Liver (tissue), 9 donors: ENCODE measurements around the gene CTXN1. TPM values are rescaled to one million over a fixed set of nuclear protein-coding genes. Genes with fewer than 3 reads are reported as not detected.

Experiments
- DNase-seq: peaks from one replicate; pipeline ENCODE4 v3.0.0-alpha.2; 2017; ENCODE audit warnings: low spot score
- H3K27ac ChIP-seq, 2 donors: one replicate each; pipeline ENCODE4 v1.7.0; 2013; ENCODE audit warnings: inconsistent platforms in 2 of 2, low read length in 2 of 2, control low read depth in 1 of 2, low read depth in 1 of 2, mild to moderate bottlenecking in 1 of 2
- H3K27me3 ChIP-seq, 4 donors: one replicate each; pipeline versions ENCODE4 v1.6.1 to v1.7.0; 2013; ENCODE audit warnings: low read length in 3 of 4, inconsistent platforms in 1 of 4, mild to moderate bottlenecking in 1 of 4, moderate library complexity in 1 of 4; ENCODE audit not compliant: control insufficient read depth in 4 of 4, insufficient read depth in 4 of 4
- H3K36me3 ChIP-seq, 4 donors: one replicate each; pipeline versions ENCODE4 v1.6.1 to v1.7.0; 2013; ENCODE audit warnings: low read length in 3 of 4, mild to moderate bottlenecking in 3 of 4, low read depth in 1 of 4, moderate library complexity in 1 of 4; ENCODE audit not compliant: control insufficient read depth in 4 of 4, insufficient read depth in 3 of 4
- H3K4me1 ChIP-seq, 4 donors: one replicate each; pipeline versions ENCODE4 v1.6.1 to v1.7.0; 2013; ENCODE audit warnings: low read length in 3 of 4, mild to moderate bottlenecking in 3 of 4, moderate library complexity in 1 of 4; ENCODE audit not compliant: control insufficient read depth in 4 of 4, insufficient read depth in 4 of 4
- H3K4me3 ChIP-seq, 3 donors: one replicate each; pipeline versions ENCODE4 v1.6.1 to v1.7.0; 2013; ENCODE audit warnings: low read length in 3 of 3, control low read depth in 1 of 3, low read depth in 1 of 3, mild to moderate bottlenecking in 1 of 3
- H3K9ac ChIP-seq, 2 donors: one replicate each; pipeline ENCODE4 v1.7.0; 2013; ENCODE audit warnings: low read length in 2 of 2, mild to moderate bottlenecking in 2 of 2, moderate library complexity in 2 of 2, control low read depth in 1 of 2, low read depth in 1 of 2
- H3K9me3 ChIP-seq, 4 donors: one replicate each; pipeline versions ENCODE4 v1.6.1 to v1.7.0; 2013; ENCODE audit warnings: low read length in 3 of 4; ENCODE audit not compliant: control insufficient read depth in 4 of 4
- EGR1 ChIP-seq, 2 donors: IDR thresholded peaks; 2 replicates each; pipeline ENCODE4 v1.6.1; 2016 to 2018; ENCODE audit warnings: antibody characterized with exemption in 2 of 2, low read depth in 2 of 2
- FOXA1 ChIP-seq: IDR thresholded peaks from 2 replicates; pipeline ENCODE4 v1.6.1; 2016; ENCODE audit warnings: antibody characterized with exemption
- FOXA2 ChIP-seq: IDR thresholded peaks from 2 replicates; pipeline ENCODE4 v1.6.1; 2016; ENCODE audit warnings: antibody characterized with exemption
- GABPA ChIP-seq, 2 donors: IDR thresholded peaks in 1 of 2; conservative IDR thresholded peaks in 1 of 2; 2 replicates each; pipeline ENCODE4 v1.6.1; 2016; ENCODE audit warnings: antibody characterized with exemption in 2 of 2, mild to moderate bottlenecking in 1 of 2, moderate library complexity in 1 of 2
- HNF4A ChIP-seq, 2 donors: conservative IDR thresholded peaks; 2 replicates each; pipeline ENCODE4 v1.6.1; 2016; ENCODE audit warnings: antibody characterized with exemption in 2 of 2, mild to moderate bottlenecking in 2 of 2
- HNF4G ChIP-seq: IDR thresholded peaks from 2 replicates; pipeline ENCODE4 v1.6.1; 2016; ENCODE audit warnings: antibody characterized with exemption
- JUND ChIP-seq, 2 donors: IDR thresholded peaks; 2 replicates each; pipeline ENCODE4 v1.6.1; 2016; ENCODE audit warnings: antibody characterized with exemption in 2 of 2
- NR2F2 ChIP-seq: IDR thresholded peaks from 2 replicates; pipeline ENCODE4 v1.6.1; 2016; ENCODE audit warnings: antibody characterized with exemption
- RAD21 ChIP-seq, 2 donors: IDR thresholded peaks; 2 replicates each; pipeline ENCODE4 v1.6.1; 2016; ENCODE audit warnings: antibody characterized with exemption in 2 of 2, mild to moderate bottlenecking in 2 of 2
- RXRA ChIP-seq, 2 donors: IDR thresholded peaks; 2 replicates each; pipeline ENCODE4 v1.6.1; 2017 to 2018; ENCODE audit warnings: antibody characterized with exemption in 2 of 2, mild to moderate bottlenecking in 1 of 2
- SP1 ChIP-seq: IDR thresholded peaks from 2 replicates; pipeline ENCODE4 v1.6.1; 2018; ENCODE audit warnings: antibody characterized with exemption, mild to moderate bottlenecking
- TAF1 ChIP-seq: conservative IDR thresholded peaks from 2 replicates; pipeline ENCODE4 v1.6.1; 2016; ENCODE audit warnings: antibody characterized with exemption, mild to moderate bottlenecking
- YY1 ChIP-seq: IDR thresholded peaks from 2 replicates; pipeline ENCODE4 v1.6.1; 2016; ENCODE audit warnings: antibody characterized with exemption, mild to moderate bottlenecking
- WGBS: extraction: QIAGEN DNeasy Blood & Tissue Kit; methylation state at CpG from one replicate; pipeline ENCODE4 v1.1.7; 2013; 5-methylcytosine and 5-hydroxymethylcytosine counted together
- polyA plus RNA-seq, 2 donors: library from polyadenylated mRNA; stranded (reverse) in 1 of 2; unstranded in 1 of 2; fragments of 200-250 nt in 1 of 2; fragments of >200 nt in 1 of 2; fragmentation: Nextera tagmentation in 1 of 2; extraction: Ambion mirVana in 1 of 2; gene quantifications; one replicate each; pipeline versions ENCODE4 v1.2.1 to v1.2.3, GENCODE V29; 2013 to 2015
- total RNA-seq, 2 donors: library from RNA; depleted of rRNA; stranded (reverse); fragments of >200 nt; gene quantifications; one replicate each; pipeline ENCODE4 v1.2.3, GENCODE V29; 2014
- TF ChIP-seq, protein P1 (sequence below): IDR thresholded peaks from 2 replicates; pipeline ENCODE4 v1.6.1; 2016; ENCODE audit warnings: antibody characterized with exemption, mild to moderate bottlenecking
- TF ChIP-seq, protein P2 (sequence below): IDR thresholded peaks from 2 replicates; pipeline ENCODE4 v1.6.1; 2016; ENCODE audit warnings: antibody characterized with exemption
- TF ChIP-seq, protein P3 (sequence below): fragments of 150-350 bp; IDR thresholded peaks from 2 replicates; pipeline ENCODE4 v1.5.1; 2017; ENCODE audit warnings: improper control_type of control experiment, low read depth, low read length; ENCODE audit not compliant: missing input control
- TF ChIP-seq, protein P4 (sequence below): IDR thresholded peaks from 2 replicates; pipeline ENCODE4 v1.6.1; 2016; ENCODE audit warnings: antibody characterized with exemption
- TF ChIP-seq, protein P5 (sequence below): IDR thresholded peaks from 2 replicates; pipeline ENCODE4 v1.6.1; 2016; ENCODE audit warnings: antibody characterized with exemption
- donor health status: healthy.
- donor health status: healthy.
- donor health status: healthy.
- donor health status: healthy.
- donor health status: healthy.

The CTXN1 gene
- total and polyA plus RNA-seq, 4 donors: 0.07 to 0.14 (median 0.08) TPM; not detected in 1

DNA sequence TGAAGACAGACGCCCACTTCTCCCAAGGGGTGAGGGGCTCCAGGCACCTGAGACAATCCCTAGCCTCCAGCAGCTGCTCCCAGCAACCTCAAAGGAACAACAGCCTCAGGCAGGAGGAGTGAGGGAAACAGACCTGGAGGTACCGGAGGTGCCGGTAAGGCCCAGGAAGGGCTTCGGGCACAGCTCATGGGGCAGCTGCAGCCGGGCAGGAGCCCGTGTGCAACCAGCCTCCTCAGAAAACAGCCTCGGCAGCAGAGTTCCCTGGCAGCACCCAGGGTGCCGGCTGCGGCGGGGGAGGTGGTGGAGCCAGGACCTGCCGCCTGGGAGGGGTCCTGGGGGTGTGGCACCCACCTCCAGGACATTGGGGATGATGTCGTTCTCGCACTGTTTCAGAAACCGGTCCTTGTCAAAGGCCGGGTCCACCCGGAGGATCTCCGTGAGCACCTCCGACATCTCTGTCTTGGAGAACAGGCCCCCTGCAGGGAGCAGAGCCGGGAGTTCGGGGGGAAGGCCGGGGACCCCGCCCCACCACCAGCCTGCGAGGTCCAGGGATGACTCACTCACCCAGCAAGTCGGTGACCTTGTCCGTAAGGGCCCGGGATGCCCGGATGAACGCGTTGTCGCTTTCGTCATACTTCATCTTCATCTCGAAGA lies 6.5 kb upstream of the CTXN1 start:
- Histone ChIP-seq H3K4me1 (peaks cover 0 to 4% (median 1%) of the 10 kb centered on the region in 4 donors), H3K27ac (no peak overlapping the region), H3K36me3 (peaks cover 13 to 46% (median 30%) of the 10 kb centered on the region in 4 donors), H3K9ac (no peak overlapping the region), H3K4me3 (no peak overlapping the region), H3K9me3 (no peaks in the 10 kb centered on the region), H3K27me3 (no peaks in the 10 kb centered on the region)
- DNase-seq: no peak
- 95% methylated on average over 32 of the region's 32 CpGs for WGBS
- TF ChIP-seq, protein P1, sequence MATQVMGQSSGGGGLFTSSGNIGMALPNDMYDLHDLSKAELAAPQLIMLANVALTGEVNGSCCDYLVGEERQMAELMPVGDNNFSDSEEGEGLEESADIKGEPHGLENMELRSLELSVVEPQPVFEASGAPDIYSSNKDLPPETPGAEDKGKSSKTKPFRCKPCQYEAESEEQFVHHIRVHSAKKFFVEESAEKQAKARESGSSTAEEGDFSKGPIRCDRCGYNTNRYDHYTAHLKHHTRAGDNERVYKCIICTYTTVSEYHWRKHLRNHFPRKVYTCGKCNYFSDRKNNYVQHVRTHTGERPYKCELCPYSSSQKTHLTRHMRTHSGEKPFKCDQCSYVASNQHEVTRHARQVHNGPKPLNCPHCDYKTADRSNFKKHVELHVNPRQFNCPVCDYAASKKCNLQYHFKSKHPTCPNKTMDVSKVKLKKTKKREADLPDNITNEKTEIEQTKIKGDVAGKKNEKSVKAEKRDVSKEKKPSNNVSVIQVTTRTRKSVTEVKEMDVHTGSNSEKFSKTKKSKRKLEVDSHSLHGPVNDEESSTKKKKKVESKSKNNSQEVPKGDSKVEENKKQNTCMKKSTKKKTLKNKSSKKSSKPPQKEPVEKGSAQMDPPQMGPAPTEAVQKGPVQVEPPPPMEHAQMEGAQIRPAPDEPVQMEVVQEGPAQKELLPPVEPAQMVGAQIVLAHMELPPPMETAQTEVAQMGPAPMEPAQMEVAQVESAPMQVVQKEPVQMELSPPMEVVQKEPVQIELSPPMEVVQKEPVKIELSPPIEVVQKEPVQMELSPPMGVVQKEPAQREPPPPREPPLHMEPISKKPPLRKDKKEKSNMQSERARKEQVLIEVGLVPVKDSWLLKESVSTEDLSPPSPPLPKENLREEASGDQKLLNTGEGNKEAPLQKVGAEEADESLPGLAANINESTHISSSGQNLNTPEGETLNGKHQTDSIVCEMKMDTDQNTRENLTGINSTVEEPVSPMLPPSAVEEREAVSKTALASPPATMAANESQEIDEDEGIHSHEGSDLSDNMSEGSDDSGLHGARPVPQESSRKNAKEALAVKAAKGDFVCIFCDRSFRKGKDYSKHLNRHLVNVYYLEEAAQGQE: no peak
- TF ChIP-seq, protein P2, sequence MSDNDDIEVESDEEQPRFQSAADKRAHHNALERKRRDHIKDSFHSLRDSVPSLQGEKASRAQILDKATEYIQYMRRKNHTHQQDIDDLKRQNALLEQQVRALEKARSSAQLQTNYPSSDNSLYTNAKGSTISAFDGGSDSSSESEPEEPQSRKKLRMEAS: no peak
- TF ChIP-seq JUND (IDR thresholded peaks at IDR 0.05) (no peak), RXRA (IDR thresholded peaks at IDR 0.05) (no peak), FOXA2 (no peak), HNF4A (conservative IDR thresholded peaks at IDR 0.05) (no peak), RAD21 (IDR thresholded peaks at IDR 0.05) (no peak), NR2F2 (no peak), HNF4G (no peak), FOXA1 (no peak), YY1 (no peak), SP1 (no peak), GABPA (IDR thresholded peaks at IDR 0.05 in 1 of 2, conservative IDR thresholded peaks at IDR 0.05 in 1 of 2) (no peak), TAF1 (no peak), EGR1 (IDR thresholded peaks at IDR 0.05; ENCODE audit: low read depth in 2 of 2) (no peak)
- TF ChIP-seq, protein P3, sequence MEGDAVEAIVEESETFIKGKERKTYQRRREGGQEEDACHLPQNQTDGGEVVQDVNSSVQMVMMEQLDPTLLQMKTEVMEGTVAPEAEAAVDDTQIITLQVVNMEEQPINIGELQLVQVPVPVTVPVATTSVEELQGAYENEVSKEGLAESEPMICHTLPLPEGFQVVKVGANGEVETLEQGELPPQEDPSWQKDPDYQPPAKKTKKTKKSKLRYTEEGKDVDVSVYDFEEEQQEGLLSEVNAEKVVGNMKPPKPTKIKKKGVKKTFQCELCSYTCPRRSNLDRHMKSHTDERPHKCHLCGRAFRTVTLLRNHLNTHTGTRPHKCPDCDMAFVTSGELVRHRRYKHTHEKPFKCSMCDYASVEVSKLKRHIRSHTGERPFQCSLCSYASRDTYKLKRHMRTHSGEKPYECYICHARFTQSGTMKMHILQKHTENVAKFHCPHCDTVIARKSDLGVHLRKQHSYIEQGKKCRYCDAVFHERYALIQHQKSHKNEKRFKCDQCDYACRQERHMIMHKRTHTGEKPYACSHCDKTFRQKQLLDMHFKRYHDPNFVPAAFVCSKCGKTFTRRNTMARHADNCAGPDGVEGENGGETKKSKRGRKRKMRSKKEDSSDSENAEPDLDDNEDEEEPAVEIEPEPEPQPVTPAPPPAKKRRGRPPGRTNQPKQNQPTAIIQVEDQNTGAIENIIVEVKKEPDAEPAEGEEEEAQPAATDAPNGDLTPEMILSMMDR: no peak
- TF ChIP-seq, protein P4, sequence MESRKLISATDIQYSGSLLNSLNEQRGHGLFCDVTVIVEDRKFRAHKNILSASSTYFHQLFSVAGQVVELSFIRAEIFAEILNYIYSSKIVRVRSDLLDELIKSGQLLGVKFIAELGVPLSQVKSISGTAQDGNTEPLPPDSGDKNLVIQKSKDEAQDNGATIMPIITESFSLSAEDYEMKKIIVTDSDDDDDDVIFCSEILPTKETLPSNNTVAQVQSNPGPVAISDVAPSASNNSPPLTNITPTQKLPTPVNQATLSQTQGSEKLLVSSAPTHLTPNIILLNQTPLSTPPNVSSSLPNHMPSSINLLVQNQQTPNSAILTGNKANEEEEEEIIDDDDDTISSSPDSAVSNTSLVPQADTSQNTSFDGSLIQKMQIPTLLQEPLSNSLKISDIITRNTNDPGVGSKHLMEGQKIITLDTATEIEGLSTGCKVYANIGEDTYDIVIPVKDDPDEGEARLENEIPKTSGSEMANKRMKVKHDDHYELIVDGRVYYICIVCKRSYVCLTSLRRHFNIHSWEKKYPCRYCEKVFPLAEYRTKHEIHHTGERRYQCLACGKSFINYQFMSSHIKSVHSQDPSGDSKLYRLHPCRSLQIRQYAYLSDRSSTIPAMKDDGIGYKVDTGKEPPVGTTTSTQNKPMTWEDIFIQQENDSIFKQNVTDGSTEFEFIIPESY: no peak
- TF ChIP-seq, protein P5, sequence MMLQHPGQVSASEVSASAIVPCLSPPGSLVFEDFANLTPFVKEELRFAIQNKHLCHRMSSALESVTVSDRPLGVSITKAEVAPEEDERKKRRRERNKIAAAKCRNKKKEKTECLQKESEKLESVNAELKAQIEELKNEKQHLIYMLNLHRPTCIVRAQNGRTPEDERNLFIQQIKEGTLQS: no peak
